ENCODE data around the gene FAM53A.

Gene FAM53A

DNA sequence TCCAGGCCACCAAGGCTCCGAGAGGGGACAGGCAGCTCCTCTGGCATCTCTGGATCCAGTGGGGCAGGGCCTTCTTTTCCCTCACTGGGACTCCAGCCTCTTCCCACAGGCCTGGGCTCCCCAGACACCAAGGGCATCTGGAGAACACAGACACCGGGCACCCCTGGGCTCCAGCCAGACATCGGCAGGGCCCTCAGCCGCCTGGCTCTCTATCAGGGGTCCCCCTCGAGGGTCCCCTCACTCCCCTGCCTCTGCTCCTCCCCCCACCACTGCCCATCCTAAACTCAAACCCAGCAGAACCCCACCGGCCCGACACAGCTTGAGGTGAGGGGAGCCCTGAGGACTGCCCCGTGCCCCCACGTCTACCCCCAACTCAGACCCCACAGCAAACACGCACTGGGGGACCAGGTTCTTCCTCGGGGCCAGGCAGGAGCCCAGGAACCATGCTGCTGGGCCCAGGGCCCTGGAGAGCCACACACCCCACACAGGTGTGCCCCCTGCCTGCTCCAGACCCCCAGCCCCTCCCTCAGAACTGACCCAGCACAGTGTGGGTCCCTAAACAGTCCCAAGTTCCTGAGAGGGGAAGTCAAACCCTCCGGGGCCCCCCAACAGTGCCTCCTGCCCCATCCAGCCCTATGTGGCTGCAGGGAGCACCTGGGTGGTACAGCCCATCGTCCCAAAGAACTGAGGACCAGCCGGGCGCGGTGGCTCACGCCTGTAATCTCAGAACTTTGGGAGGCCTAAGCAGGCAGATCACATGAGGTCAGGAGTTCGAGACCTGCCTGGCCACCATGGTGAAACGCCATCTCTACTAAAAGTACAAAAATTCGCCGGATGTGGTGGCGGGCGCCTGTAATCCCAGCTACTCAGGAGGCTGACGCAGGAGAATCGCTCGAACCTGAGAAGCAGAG is 86.8 kb downstream of the FAM53A start:
- ChIA-PET CTCF (interaction anchor here (0.6 kb wide), 1 partner anchor 90 kb away, joined by 5 read pairs; no protein-coding TSS in a partner anchor), POLR2A (no interaction called here)
- TF ChIP-seq SP1 (IDR thresholded peaks at IDR 0.05) (no peak), SUZ12 (IDR thresholded peaks at IDR 0.05) (no peak), HDGF (IDR thresholded peaks at IDR 0.05; ENCODE audit: borderline replicate concordance) (no peak), ZNF384 (IDR thresholded peaks at IDR 0.05) (no peak), LEF1 (IDR thresholded peaks at IDR 0.05; ENCODE audit: borderline replicate concordance) (no peak), ARNT (IDR thresholded peaks at IDR 0.05) (no peak), ELF4 (IDR thresholded peaks at IDR 0.05) (no peak), FOXA1 (IDR thresholded peaks at IDR 0.05) (no peak), FOXM1 (IDR thresholded peaks at IDR 0.05; ENCODE audit: borderline replicate concordance) (no peak), BHLHE40 (IDR thresholded peaks at IDR 0.05; ENCODE audit: borderline replicate concordance) (no peak), NFRKB (IDR thresholded peaks at IDR 0.05) (no peak), L3MBTL2 (conservative IDR thresholded peaks at IDR 0.05) (no peak), FOXK2 (IDR thresholded peaks at IDR 0.05) (no peak), CTBP1 (IDR thresholded peaks at IDR 0.05; ENCODE audit: borderline replicate concordance) (no peak), TARDBP (IDR thresholded peaks at IDR 0.05) (no peak)
- TF ChIP-seq, protein P1, sequence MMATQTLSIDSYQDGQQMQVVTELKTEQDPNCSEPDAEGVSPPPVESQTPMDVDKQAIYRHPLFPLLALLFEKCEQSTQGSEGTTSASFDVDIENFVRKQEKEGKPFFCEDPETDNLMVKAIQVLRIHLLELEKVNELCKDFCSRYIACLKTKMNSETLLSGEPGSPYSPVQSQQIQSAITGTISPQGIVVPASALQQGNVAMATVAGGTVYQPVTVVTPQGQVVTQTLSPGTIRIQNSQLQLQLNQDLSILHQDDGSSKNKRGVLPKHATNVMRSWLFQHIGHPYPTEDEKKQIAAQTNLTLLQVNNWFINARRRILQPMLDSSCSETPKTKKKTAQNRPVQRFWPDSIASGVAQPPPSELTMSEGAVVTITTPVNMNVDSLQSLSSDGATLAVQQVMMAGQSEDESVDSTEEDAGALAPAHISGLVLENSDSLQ (IDR thresholded peaks at IDR 0.05): no peak
- DNase-seq (ENCODE audit: extremely low spot score): no peak

GRCh38 chr4:1596393-1596792 is 87.7 kb downstream of the FAM53A start:
- TF ChIP-seq ARNT (IDR thresholded peaks at IDR 0.05): no peak
- no peak for TF ChIP-seq FOXK2 (IDR thresholded peaks at IDR 0.05)
- TF ChIP-seq SP1 (IDR thresholded peaks at IDR 0.05): no peak
- no peak for TF ChIP-seq BHLHE40 (IDR thresholded peaks at IDR 0.05; ENCODE audit: borderline replicate concordance)
- TF ChIP-seq L3MBTL2 (conservative IDR thresholded peaks at IDR 0.05): no peak
- no peak for TF ChIP-seq CTBP1 (IDR thresholded peaks at IDR 0.05; ENCODE audit: borderline replicate concordance)
- TF ChIP-seq TARDBP (IDR thresholded peaks at IDR 0.05): no peak
- TF ChIP-seq SUZ12 (IDR thresholded peaks at IDR 0.05): no peak
- TF ChIP-seq FOXM1 (IDR thresholded peaks at IDR 0.05; ENCODE audit: borderline replicate concordance): no peak
- no peak for TF ChIP-seq NFRKB (IDR thresholded peaks at IDR 0.05)
- TF ChIP-seq HDGF (IDR thresholded peaks at IDR 0.05; ENCODE audit: borderline replicate concordance): no peak
- TF ChIP-seq LEF1 (IDR thresholded peaks at IDR 0.05; ENCODE audit: borderline replicate concordance): no peak
- TF ChIP-seq, protein P1 (IDR thresholded peaks at IDR 0.05): no peak
- TF ChIP-seq ELF4 (IDR thresholded peaks at IDR 0.05): no peak
- TF ChIP-seq ZNF384 (IDR thresholded peaks at IDR 0.05): no peak
- TF ChIP-seq FOXA1 (IDR thresholded peaks at IDR 0.05): no peak
- ChIA-PET CTCF (no interaction called here), POLR2A (interaction anchor here (0.6 kb wide), 1 partner anchor 83 kb away, joined by 3 read pairs; no protein-coding TSS in a partner anchor)
- no peak for DNase-seq (ENCODE audit: extremely low spot score)

DNA sequence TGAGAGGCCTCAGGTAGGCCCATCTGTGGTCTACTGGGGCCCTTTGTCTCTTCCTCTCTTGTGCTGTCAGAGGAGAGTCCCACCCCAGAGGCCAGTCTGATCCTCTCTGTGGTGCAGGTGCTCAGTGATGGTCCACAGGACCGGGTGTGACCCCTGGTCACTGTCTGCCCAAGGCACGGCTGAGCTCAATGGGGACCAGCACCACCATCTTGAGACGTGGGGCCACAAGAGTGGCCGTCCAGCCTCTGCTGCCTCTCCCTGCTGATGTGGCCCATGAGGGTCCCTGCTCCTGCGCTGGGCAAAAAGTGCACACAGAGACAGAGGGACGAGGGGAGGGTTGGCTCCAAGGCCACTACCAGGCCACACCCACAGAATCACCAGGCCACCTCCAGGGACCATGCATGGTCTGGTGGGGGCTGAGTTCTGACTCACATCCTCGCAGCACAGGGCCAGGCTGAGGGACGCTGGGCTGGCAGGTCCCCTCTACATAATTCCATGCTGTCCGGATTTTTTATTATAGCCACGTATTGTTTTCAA is 88.3 kb downstream of the FAM53A start:
- DNase-seq (ENCODE audit: extremely low spot score): no peak
- ChIA-PET POLR2A (interaction anchor here (0.6 kb wide), 1 partner anchor 83 kb away, joined by 3 read pairs; no protein-coding TSS in a partner anchor), CTCF (no interaction called here)
- TF ChIP-seq SUZ12 (IDR thresholded peaks at IDR 0.05) (no peak), HDGF (IDR thresholded peaks at IDR 0.05; ENCODE audit: borderline replicate concordance) (no peak), FOXM1 (IDR thresholded peaks at IDR 0.05; ENCODE audit: borderline replicate concordance) (no peak)

GRCh38 chr4:1594871-1595788 is 89.0 kb downstream of the FAM53A start:
- ChIA-PET CTCF (no interaction called here), POLR2A (no interaction called here)

GRCh38 chr4:1593881-1594345 is 90.2 kb downstream of the FAM53A start:
- DNase-seq (ENCODE audit: extremely low spot score): no peak
- ChIA-PET CTCF (interaction anchor here (0.9 kb wide), 1 partner anchor 12 kb away, joined by 3 read pairs; no protein-coding TSS in a partner anchor), POLR2A (no interaction called here)
- TF ChIP-seq TARDBP (IDR thresholded peaks at IDR 0.05): no peak
- no peak for TF ChIP-seq HDGF (IDR thresholded peaks at IDR 0.05; ENCODE audit: borderline replicate concordance)
- TF ChIP-seq L3MBTL2 (conservative IDR thresholded peaks at IDR 0.05): no peak
- no peak for TF ChIP-seq LEF1 (IDR thresholded peaks at IDR 0.05; ENCODE audit: borderline replicate concordance)
- TF ChIP-seq ZNF384 (IDR thresholded peaks at IDR 0.05): no peak
- TF ChIP-seq BHLHE40 (IDR thresholded peaks at IDR 0.05; ENCODE audit: borderline replicate concordance): no peak
- TF ChIP-seq FOXM1 (IDR thresholded peaks at IDR 0.05; ENCODE audit: borderline replicate concordance): no peak
- no peak for TF ChIP-seq NFRKB (IDR thresholded peaks at IDR 0.05)
- no peak for TF ChIP-seq SP1 (IDR thresholded peaks at IDR 0.05)
- no peak for TF ChIP-seq FOXK2 (IDR thresholded peaks at IDR 0.05)
- no peak for TF ChIP-seq ARNT (IDR thresholded peaks at IDR 0.05)
- no peak for TF ChIP-seq ELF4 (IDR thresholded peaks at IDR 0.05)
- no peak for TF ChIP-seq CTBP1 (IDR thresholded peaks at IDR 0.05; ENCODE audit: borderline replicate concordance)
- no peak for TF ChIP-seq SUZ12 (IDR thresholded peaks at IDR 0.05)
- TF ChIP-seq, protein P1 (IDR thresholded peaks at IDR 0.05): no peak
- TF ChIP-seq FOXA1 (IDR thresholded peaks at IDR 0.05): no peak

More at GRCh38 chr4:1594871-1595788, 89.0 kb downstream of the FAM53A start:
- no peak for DNase-seq (ENCODE audit: extremely low spot score)
- TF ChIP-seq L3MBTL2 (conservative IDR thresholded peaks at IDR 0.05) (no peak), NFRKB (IDR thresholded peaks at IDR 0.05) (no peak), CTBP1 (IDR thresholded peaks at IDR 0.05; ENCODE audit: borderline replicate concordance) (no peak), FOXA1 (IDR thresholded peaks at IDR 0.05) (no peak), SP1 (IDR thresholded peaks at IDR 0.05) (no peak), ELF4 (IDR thresholded peaks at IDR 0.05) (no peak), TARDBP (IDR thresholded peaks at IDR 0.05) (no peak), LEF1 (IDR thresholded peaks at IDR 0.05; ENCODE audit: borderline replicate concordance) (no peak), ARNT (IDR thresholded peaks at IDR 0.05) (no peak), SUZ12 (IDR thresholded peaks at IDR 0.05) (no peak), FOXM1 (IDR thresholded peaks at IDR 0.05; ENCODE audit: borderline replicate concordance) (no peak)
